Skeletal muscle satellite cell (primary cell): ENCODE measurements around the gene EXOC5.

Experiments used
- H3K27me3 ChIP-seq: 2 replicates; pipeline ENCODE4 v1.7.0; 2013; ENCODE audit warnings: low read length; ENCODE audit not compliant: control insufficient read depth, insufficient read depth
- H3K36me3 ChIP-seq: 2 replicates; pipeline ENCODE4 v1.7.0; 2013; ENCODE audit warnings: mild to moderate bottlenecking, control low read depth, low read length; ENCODE audit not compliant: insufficient read depth
- H3K4me1 ChIP-seq: 2 replicates; pipeline ENCODE4 v1.7.0; 2013; ENCODE audit warnings: low read length; ENCODE audit not compliant: control insufficient read depth, insufficient read depth
- H3K4me2 ChIP-seq: 2 replicates; pipeline ENCODE4 v1.7.0; 2013; ENCODE audit warnings: mild to moderate bottlenecking, low read length
- H3K4me3 ChIP-seq: 2 replicates; pipeline ENCODE4 v1.7.0; 2013; ENCODE audit warnings: low read length
- H3K9ac ChIP-seq: 2 replicates; pipeline ENCODE4 v1.7.0; 2013; ENCODE audit warnings: mild to moderate bottlenecking, low read depth, low read length, moderate library complexity
- H3K9me3 ChIP-seq: replicated peaks from 2 replicates; pipeline ENCODE4 v1.7.0; 2013; ENCODE audit warnings: mild to moderate bottlenecking, control low read depth, low read length

Gene EXOC5

GRCh38 chr14:57153286-57153685, 115.4 kb downstream of the EXOC5 start:
- Histone ChIP-seq H3K9ac (no peak overlapping the region), H3K4me1 (no peaks in the 10 kb centered on the region), H3K4me3 (no peak overlapping the region), H3K9me3 (no peaks in the 10 kb centered on the region), H3K36me3 (no peaks in the 10 kb centered on the region), H3K27me3 (no peaks in the 10 kb centered on the region), H3K4me2 (no peak overlapping the region)
